ENCODE data around the gene NTRK1. TPM values are rescaled to one million over a fixed set of nuclear protein-coding genes. Genes with fewer than 3 reads are reported as not detected.

The NTRK1 gene
- total RNA-seq, 6 donors from 2014 or later, result 0.30 to 1.4 (median 1.2) TPM; not detected in 2

GRCh38 chr1:156816561-156817328 is 43.9 kb upstream of the NTRK1 start, which contains the start of gene SH2D2A:
TSS of gene SH2D2A (minus strand) at chr1:156816848. CDS start at chr1:156816708, 140 bp downstream.
- peak in 2 of 4 donors; percentile 37 to 80 for TF ChIP-seq POLR2A (IDR thresholded peaks at IDR 0.05)
- peak in 1 of 4 donors; percentile 41 for TF ChIP-seq EP300 (IDR thresholded peaks at IDR 0.05)
- TF ChIP-seq, protein P1, sequence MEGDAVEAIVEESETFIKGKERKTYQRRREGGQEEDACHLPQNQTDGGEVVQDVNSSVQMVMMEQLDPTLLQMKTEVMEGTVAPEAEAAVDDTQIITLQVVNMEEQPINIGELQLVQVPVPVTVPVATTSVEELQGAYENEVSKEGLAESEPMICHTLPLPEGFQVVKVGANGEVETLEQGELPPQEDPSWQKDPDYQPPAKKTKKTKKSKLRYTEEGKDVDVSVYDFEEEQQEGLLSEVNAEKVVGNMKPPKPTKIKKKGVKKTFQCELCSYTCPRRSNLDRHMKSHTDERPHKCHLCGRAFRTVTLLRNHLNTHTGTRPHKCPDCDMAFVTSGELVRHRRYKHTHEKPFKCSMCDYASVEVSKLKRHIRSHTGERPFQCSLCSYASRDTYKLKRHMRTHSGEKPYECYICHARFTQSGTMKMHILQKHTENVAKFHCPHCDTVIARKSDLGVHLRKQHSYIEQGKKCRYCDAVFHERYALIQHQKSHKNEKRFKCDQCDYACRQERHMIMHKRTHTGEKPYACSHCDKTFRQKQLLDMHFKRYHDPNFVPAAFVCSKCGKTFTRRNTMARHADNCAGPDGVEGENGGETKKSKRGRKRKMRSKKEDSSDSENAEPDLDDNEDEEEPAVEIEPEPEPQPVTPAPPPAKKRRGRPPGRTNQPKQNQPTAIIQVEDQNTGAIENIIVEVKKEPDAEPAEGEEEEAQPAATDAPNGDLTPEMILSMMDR (IDR thresholded peaks at IDR 0.05), result no peak
- TF ChIP-seq POLR2AphosphoS5 (IDR thresholded peaks at IDR 0.05), result peak in 1 of 2 donors; percentile 73
- peak in 1 of 2 donors; percentile 60 for DNase-seq
- WGBS, 2 donors, result 17 to 31% methylated on average over 2 to 10 of the region's 10 CpGs
- H3K9me3 ChIP-seq, result no peaks in the 10 kb centered on the region
- no peaks in the 10 kb centered on the region for H3K36me3 ChIP-seq
- no peaks in the 10 kb centered on the region for H3K27me3 ChIP-seq
- H3K4me1 ChIP-seq, result peaks cover 13 to 20% (median 18%) of the 10 kb centered on the region in 4 donors
- ATAC-seq (ENCODE audit: low FRiP score in 2 of 2), result peak; percentile 27 to 54
- H3K27ac ChIP-seq, result peak within 1 kb of the TSS; percentile 70 to 86 (median 76)
- H3K4me3 ChIP-seq, result peak within 1 kb of the TSS in 3 of 4 donors; percentile 18 to 53 (median 31)

- ATAC-seq (ENCODE audit: low FRiP score in 2 of 2), result no peak
- no peaks in the 10 kb centered on the region for H3K9me3 ChIP-seq
- no peaks in the 10 kb centered on the region for H3K27me3 ChIP-seq
- no peaks in the 10 kb centered on the region for H3K4me1 ChIP-seq
- H3K4me3 ChIP-seq, result no peak overlapping the region
- H3K36me3 ChIP-seq, result no peaks in the 10 kb centered on the region
- WGBS, 2 donors, result 69 to 74% methylated on average over 4 of the region's 4 CpGs
- DNase-seq, result no peak
- H3K27ac ChIP-seq, result no peak overlapping the region
- TF ChIP-seq EP300 (IDR thresholded peaks at IDR 0.05) (no peak), POLR2A (IDR thresholded peaks at IDR 0.05) (no peak), POLR2AphosphoS5 (IDR thresholded peaks at IDR 0.05) (no peak)
- TF ChIP-seq, protein P1 (IDR thresholded peaks at IDR 0.05), result no peak
Measured at GRCh38 chr1:156821801-156822200, 38.9 kb upstream of the NTRK1 start.

GRCh38 chr1:156822680-156823079 is 38.0 kb upstream of the NTRK1 start:
- ATAC-seq (ENCODE audit: low FRiP score in 2 of 2) (no peak), DNase-seq (no peak)
- H3K27me3 ChIP-seq, result no peaks in the 10 kb centered on the region
- H3K36me3 ChIP-seq, result no peaks in the 10 kb centered on the region
- no peaks in the 10 kb centered on the region for H3K9me3 ChIP-seq
- WGBS, 2 donors, result 70 to 75% methylated on average over 1 of the region's 1 CpG
- H3K27ac ChIP-seq, result no peak overlapping the region
- no peak overlapping the region for H3K4me3 ChIP-seq
- TF ChIP-seq EP300 (IDR thresholded peaks at IDR 0.05) (no peak), POLR2AphosphoS5 (IDR thresholded peaks at IDR 0.05) (no peak), POLR2A (IDR thresholded peaks at IDR 0.05) (no peak)
- TF ChIP-seq, protein P1 (IDR thresholded peaks at IDR 0.05), result no peak
- no peaks in the 10 kb centered on the region for H3K4me1 ChIP-seq

DNA sequence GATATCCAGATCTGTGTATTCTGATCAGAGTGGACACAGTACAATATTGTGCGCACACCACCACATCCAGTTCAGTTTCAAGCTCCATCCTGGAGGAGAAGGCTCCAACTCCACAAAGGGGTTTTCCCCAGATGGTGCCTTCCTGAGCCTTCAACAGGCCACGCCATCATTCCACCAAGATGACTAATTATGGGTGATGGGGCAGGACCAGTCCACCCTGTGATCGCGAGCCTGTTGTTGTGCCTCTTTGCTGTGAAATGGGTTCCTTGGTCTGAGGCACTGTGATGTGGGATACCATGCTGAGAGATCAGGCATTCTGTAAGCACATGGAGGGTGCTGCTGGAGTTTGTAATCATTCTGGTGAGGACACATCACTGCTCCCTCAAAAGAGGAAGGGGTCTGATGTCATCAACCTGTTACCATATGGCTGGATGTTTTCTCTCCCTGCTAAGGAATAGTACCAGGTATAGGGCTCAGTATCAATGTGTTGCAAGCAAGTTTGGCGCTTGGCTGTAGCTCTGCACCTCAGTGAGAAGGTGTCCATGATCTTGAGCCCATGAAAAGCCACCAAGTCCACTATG is 37.4 kb upstream of the NTRK1 start:
- H3K4me1 ChIP-seq, result no peaks in the 10 kb centered on the region
- no peaks in the 10 kb centered on the region for H3K36me3 ChIP-seq
- H3K4me3 ChIP-seq, result no peak overlapping the region
- no peak overlapping the region for H3K27ac ChIP-seq
- no peak for DNase-seq
- TF ChIP-seq EP300 (IDR thresholded peaks at IDR 0.05) (no peak), POLR2A (IDR thresholded peaks at IDR 0.05) (no peak), POLR2AphosphoS5 (IDR thresholded peaks at IDR 0.05) (no peak)
- TF ChIP-seq, protein P1 (IDR thresholded peaks at IDR 0.05), result no peak
- WGBS, 2 donors, result 84 to 86% methylated on average over 3 to 5 of the region's 5 CpGs
- ATAC-seq (ENCODE audit: low FRiP score in 2 of 2), result no peak
- H3K9me3 ChIP-seq, result no peaks in the 10 kb centered on the region
- H3K27me3 ChIP-seq, result no peaks in the 10 kb centered on the region

Data from upper lobe of left lung (tissue), 6 donors.